Measurements from ENCODE around the gene RCL1. TPM values are rescaled to one million over a fixed set of nuclear protein-coding genes. Genes with fewer than 3 reads are reported as not detected.

RCL1 gene
- total RNA-seq, 1 experiment from 2014 or later, result 52.2 TPM

- no peak overlapping the region for H2AFZ ChIP-seq (ENCODE audit: low read length)
- H3K4me2 ChIP-seq (ENCODE audit: low read length), result no peak overlapping the region
- H3K9me2 ChIP-seq (replicated peaks; ENCODE audit: low read length), result no peaks in the 10 kb centered on the region
- no peaks in the 10 kb centered on the region for H3K4me1 ChIP-seq (ENCODE audit: insufficient read depth, low read length)
- H3K27ac ChIP-seq (ENCODE audit: low read length), result no peak overlapping the region
- DNase-seq (no peak), ATAC-seq (no peak)
- H4K20me1 ChIP-seq (ENCODE audit: low read length), result no peaks in the 10 kb centered on the region
- no peak overlapping the region for H3K9ac ChIP-seq (ENCODE audit: low read length)
- H3F3A ChIP-seq (ENCODE audit: low read length, unreplicated experiment), result no peaks in the 10 kb centered on the region
- H3K36me3 ChIP-seq (ENCODE audit: low read depth, low read length), result no peaks in the 10 kb centered on the region
- H3K79me2 ChIP-seq (ENCODE audit: low read length), result no peaks in the 10 kb centered on the region
- ChIA-PET POLR2A (ENCODE audit: unreplicated experiment) (no interaction called here), CTCF (no interaction called here)
- BruUV-seq (replicated peaks), result no TSS peak
- H3K9me3 ChIP-seq (ENCODE audit: low read length), result no peaks in the 10 kb centered on the region
- H3K27me3 ChIP-seq (ENCODE audit: low read length), result no peaks in the 10 kb centered on the region
- no peak overlapping the region for H3K4me3 ChIP-seq (ENCODE audit: low read length)
- TF ChIP-seq EZH2phosphoT487 (IDR thresholded peaks at IDR 0.05; ENCODE audit: borderline replicate concordance, low read length), result no peak
- no peak for TF ChIP-seq EZH2 (IDR thresholded peaks at IDR 0.05; ENCODE audit: low read length, unreplicated experiment)
- TF ChIP-seq CTCF (conservative IDR thresholded peaks at IDR 0.05; ENCODE audit: low read depth, low read length), result no peak
- intact Hi-C loops (cut with micrococcal nuclease), result no loop called here
Measured at GRCh38 chr9:4784403-4784802, 8.3 kb upstream of the RCL1 start.

GRCh38 chr9:4786599-4786998, 6.1 kb upstream of the RCL1 start:
- no peaks in the 10 kb centered on the region for H3F3A ChIP-seq (ENCODE audit: low read length, unreplicated experiment)
- CTCF ChIA-PET, result no interaction called here
- H3K79me2 ChIP-seq (ENCODE audit: low read length), result no peaks in the 10 kb centered on the region
- no peak overlapping the region for H3K4me2 ChIP-seq (ENCODE audit: low read length)
- no peaks in the 10 kb centered on the region for H3K36me3 ChIP-seq (ENCODE audit: low read depth, low read length)
- no peaks in the 10 kb centered on the region for H4K20me1 ChIP-seq (ENCODE audit: low read length)
- no peaks in the 10 kb centered on the region for H3K9me3 ChIP-seq (ENCODE audit: low read length)
- H3K4me1 ChIP-seq (ENCODE audit: insufficient read depth, low read length), result no peaks in the 10 kb centered on the region
- no peaks in the 10 kb centered on the region for H3K27me3 ChIP-seq (ENCODE audit: low read length)
- TF ChIP-seq EZH2phosphoT487 (IDR thresholded peaks at IDR 0.05; ENCODE audit: borderline replicate concordance, low read length), result no peak
- TF ChIP-seq EZH2 (IDR thresholded peaks at IDR 0.05; ENCODE audit: low read length, unreplicated experiment), result no peak
- TF ChIP-seq CTCF (conservative IDR thresholded peaks at IDR 0.05; ENCODE audit: low read depth, low read length), result no peak
- ATAC-seq (no peak), DNase-seq (no peak)
- H3K27ac ChIP-seq (ENCODE audit: low read length), result no peak overlapping the region
- no peak overlapping the region for H3K9ac ChIP-seq (ENCODE audit: low read length)
- no peak overlapping the region for H3K4me3 ChIP-seq (ENCODE audit: low read length)
- no peak overlapping the region for H2AFZ ChIP-seq (ENCODE audit: low read length)
- H3K9me2 ChIP-seq (replicated peaks; ENCODE audit: low read length), result no peaks in the 10 kb centered on the region
- POLR2A ChIA-PET (ENCODE audit: unreplicated experiment), result no interaction called here
- intact Hi-C loops (cut with micrococcal nuclease), result no loop called here
- no TSS peak for BruUV-seq (replicated peaks)

- TF ChIP-seq EZH2 (IDR thresholded peaks at IDR 0.05; ENCODE audit: low read length, unreplicated experiment) (no peak), CTCF (conservative IDR thresholded peaks at IDR 0.05; ENCODE audit: low read depth, low read length) (no peak), EZH2phosphoT487 (IDR thresholded peaks at IDR 0.05; ENCODE audit: borderline replicate concordance, low read length) (no peak)
- POLR2A ChIA-PET (ENCODE audit: unreplicated experiment), result no interaction called here
- Histone ChIP-seq H3K27me3 (ENCODE audit: low read length) (no peaks in the 10 kb centered on the region), H3K27ac (ENCODE audit: low read length) (no peak overlapping the region), H3K4me3 (ENCODE audit: low read length) (no peak overlapping the region), H4K20me1 (ENCODE audit: low read length) (no peaks in the 10 kb centered on the region), H3F3A (ENCODE audit: low read length, unreplicated experiment) (no peaks in the 10 kb centered on the region), H3K36me3 (ENCODE audit: low read depth, low read length) (no peaks in the 10 kb centered on the region), H3K79me2 (ENCODE audit: low read length) (peaks cover 2% of the 10 kb centered on the region), H3K4me2 (ENCODE audit: low read length) (no peak overlapping the region), H3K9me3 (ENCODE audit: low read length) (no peaks in the 10 kb centered on the region), H3K9me2 (replicated peaks; ENCODE audit: low read length) (no peaks in the 10 kb centered on the region), H3K9ac (ENCODE audit: low read length) (no peak overlapping the region), H2AFZ (ENCODE audit: low read length) (no peak overlapping the region), H3K4me1 (ENCODE audit: insufficient read depth, low read length) (no peaks in the 10 kb centered on the region)
- no peak for DNase-seq
- CTCF ChIA-PET, result no interaction called here
- intact Hi-C loops (cut with micrococcal nuclease), result no loop called here
- no TSS peak for BruUV-seq (replicated peaks)
- ATAC-seq, result no peak
Measured at GRCh38 chr9:4787876-4788275, 4.9 kb upstream of the RCL1 start.

Measured in PC-3 (cell line).